Cortex of kidney (tissue), 1 donor: ENCODE data around the gene FBLL1.
"Not testable (repeated sequence)": the region's sequence is repeated elsewhere in the genome, so short reads cannot be mapped to it uniquely, and the experiment has no call there.

ENCODE experiments used
- DNase-seq: peaks from one replicate; lab custom pipeline; 2025; lab: John Stamatoyannopoulos, UW

The FBLL1 gene

DNA sequence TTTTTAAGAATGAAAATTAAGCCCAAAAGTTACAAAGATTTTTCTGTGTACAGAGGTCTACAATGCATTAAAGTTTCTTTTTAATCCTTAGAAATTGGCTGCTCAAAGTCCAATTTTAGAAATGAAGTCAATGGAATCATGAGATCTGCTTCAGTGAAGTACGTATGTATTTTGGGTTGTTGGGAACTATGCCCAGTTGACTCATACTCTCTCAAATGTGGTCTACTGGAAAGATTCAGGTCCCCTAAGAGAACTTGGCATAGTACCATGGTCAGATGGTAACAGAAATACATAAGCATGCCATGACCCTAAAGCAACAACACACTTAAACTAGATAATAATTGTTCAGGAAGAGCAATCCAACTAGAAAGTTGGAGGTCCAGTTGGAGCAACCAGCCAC, 23.0 kb downstream of the FBLL1 start:
- no peak for DNase-seq

DNA sequence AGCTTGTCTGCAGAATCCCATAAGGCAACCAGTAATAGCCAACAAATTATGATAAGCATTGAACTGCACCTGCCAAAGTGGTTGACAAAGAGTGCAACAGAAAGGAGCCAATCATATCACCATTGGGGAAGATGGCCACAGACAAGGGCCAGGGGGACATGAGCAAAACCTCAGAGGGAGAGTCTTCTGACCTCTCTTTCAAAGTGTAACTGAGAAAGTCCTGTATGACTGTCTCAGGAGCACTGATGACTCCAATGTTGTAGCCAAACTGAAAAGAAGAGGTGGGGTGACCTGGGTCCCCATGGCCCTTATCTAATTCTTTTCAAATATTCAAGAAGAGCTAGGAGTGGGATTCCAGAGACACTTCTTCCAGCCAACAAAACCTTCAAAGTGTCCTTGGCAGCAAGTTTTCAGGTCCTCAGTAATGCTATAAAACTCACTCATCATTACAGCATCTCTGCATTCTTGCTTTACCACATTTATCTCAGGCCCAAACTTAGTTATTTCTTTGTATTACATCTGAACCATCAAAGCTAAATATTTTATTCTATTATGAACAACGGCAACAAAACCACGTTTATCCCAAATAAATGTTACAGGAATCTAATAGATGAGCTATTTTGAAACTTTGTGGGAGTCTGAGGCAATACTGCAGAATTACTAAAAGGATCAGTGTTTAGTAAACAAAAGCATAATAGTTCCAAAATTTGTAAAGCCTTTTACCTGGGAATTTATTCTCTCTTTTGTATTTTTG, 24.4 kb downstream of the FBLL1 start:
- DNase-seq = no peak

DNA sequence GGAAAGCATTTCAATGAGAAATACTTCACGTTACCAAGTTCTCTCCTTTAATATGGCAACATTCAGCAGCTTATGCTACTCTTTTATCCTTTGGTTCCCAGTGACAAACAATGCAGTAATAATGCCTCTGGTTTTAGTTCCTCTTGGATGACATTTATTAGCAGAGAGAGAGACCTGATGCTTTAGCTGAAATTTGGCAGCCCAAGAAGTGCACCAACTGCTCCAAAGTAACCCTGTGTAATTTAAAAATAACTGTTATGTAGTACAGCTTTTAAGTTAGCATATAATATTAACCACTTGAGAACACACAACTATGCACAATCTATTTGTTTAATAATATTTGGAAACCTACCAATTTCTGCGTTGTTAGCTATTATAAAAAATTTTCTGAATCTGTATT, 28.3 kb downstream of the FBLL1 start:
- no peak for DNase-seq

DNA sequence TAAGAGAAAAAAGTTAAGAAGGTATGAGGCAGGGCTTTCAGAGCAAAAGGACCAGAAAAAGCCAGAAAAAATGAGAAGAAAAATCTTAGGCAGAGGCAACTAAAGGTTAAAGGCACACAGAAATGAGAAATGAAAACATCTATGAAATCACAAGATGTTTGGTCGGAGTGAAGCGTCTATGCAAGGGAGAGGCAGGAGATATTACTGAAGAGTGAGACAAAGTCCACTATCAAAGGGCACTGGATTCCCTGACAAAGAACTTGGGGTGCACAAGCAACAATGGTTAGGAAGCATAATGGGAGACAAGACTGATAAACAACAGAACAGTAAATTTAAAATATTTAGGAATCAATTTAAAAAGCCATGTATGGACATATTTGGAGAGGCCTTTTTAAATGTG, 33.2 kb downstream of the FBLL1 start:
- DNase-seq = no peak

DNA sequence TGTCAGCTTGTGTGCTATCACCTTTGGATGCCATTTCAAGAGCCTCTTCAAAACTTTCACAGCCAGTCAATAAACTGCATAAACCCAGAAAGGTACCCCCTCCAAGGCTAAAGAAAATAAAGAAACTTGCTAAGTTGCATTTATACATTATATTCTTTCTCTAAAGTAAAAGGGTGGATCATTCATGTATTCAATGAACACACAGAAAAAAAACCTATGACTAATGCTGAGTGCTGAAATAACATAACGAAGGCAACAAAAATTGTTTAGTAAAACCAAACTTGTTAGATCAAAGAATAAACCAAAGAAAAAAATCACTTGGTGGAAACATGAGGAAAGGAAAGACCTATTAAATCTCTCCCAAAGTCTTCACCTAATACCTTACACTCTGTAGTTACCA, 34.9 kb downstream of the FBLL1 start:
- DNase-seq = no peak

DNA sequence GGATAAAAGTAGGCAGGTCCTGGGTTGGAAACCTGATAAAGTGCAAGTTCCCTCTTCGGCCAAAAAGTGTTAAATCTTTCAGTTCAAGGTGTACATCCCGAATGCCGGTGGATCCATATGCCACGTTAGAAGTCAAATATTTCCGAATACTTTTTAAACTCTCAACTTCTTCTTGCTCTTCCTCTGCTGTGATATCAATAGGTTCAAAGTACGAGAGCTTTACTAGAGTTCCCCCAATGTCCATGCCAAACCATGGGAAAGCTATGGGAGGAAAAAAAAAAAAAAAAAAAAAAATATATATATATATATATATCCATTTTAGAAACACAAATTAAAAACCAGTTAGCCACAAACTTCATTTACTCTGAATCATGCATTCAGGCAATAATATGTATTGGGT, 39.6 kb downstream of the FBLL1 start:
- no peak for DNase-seq

DNA sequence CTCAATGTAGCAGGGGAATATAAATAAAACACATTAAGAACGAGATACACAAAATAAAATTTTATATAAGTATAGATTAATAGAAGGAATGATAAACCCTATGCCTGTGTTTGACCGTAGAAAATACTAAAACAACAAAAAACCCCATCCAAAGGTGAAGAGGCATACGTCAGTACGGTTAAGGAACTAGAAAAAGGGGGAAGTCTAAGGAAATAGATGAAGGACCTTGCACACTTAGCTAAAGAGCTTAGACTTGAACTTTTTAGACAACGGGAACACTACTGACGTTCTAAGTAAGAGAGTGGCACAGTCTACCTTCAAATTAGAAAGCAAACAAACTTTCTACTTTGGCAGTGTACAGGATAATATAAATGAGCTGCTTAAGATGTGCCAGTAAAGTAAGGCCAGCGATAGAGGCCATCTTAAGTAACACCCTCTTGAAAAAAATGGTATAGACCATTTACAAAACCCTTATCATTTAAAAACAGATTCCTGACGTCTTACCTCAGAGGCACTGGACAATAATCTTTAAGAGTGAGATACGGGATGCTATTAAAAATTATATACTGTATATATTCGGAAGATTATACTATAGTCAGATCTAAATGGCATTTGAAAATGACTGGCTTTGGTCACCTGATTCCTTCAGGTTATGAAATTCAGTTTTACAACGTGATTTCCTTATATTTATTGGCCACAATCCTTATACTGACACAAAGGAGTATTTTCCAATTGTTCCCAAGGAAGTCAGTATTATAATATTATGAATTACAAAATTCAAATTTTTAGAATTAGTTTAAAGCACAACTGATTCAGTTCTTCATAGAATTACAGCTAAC, 41.6 kb downstream of the FBLL1 start:
- DNase-seq = no peak

DNA sequence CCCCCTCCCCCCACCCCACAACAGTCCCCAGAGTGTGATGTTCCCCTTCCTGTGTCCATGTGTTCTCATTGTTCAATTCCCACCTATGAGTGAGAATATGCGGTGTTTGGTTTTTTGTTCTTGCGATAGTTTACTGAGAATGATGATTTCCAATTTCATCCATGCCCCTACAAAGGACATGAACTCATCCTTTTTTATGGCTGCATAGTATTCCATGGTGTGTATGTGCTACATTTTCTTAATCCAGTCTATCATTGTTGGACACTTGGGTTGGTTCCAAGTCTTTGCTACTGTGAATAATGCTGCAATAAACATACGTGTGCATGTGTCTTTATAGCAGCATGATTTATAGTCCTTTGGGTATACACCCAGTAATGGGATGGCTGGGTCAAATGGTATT, 44.6 kb downstream of the FBLL1 start:
- not testable (repeated sequence) for DNase-seq

DNA sequence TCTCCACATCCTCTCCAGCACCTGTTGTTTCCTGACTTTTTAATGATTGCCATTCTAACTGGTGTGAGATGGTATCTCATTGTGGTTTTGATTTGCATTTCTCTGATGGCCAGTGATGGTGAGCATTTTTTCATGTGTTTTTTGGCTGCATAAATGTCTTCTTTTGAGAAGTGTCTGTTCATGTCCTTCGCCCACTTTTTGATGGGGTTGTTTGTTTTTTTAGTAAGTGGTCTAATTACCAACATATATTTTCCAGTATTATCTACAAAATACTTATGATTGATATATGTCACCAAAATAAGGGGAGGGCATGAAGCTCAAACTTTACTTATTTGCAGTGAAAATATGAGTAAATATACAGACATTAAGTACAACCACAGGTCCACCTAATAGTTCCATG, 45.1 kb downstream of the FBLL1 start:
- DNase-seq = not testable (repeated sequence)

DNA sequence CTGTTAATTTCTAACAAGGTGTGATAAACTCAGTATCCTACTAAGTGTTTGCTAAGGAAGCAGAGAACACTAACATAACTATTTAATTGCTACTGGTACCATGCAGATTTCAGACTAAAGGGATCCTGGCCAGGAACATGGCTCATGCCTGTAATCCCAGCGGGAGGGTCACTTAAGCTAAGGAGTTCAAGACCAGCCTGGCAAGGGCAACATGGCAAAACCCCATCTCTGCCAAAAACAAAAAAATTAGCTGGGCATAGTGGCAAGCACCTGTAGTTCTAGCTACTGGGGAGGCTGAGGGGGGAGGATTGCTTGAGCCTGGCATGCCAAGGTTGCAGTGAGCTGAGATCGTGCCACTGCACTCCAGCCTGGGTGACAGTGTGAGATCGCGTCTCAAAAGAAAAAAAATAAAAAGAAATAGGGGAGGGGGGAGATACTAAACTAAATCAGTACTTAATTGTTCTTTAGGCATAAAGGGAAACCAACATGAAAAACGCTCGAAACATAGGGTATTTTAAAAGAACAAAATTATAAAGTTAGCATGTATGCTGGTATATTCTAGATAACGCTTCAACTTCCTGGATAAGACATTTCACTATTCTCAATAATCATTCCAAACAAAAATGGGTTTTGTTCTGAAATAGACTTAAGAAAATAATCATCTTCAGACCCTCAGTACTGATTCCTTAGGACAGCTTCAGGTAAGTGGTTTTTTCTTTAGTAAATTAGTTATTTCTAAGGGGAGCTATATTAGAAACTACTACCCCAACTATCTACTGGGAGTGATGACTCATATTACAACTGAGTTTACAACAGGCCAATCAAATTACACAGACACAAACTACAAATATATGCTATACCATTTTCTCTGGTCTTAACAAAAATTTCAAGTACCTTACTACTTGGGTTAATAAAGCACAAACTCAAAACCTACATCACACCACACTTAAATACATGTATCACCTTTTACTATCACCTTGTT, 46.6 kb downstream of the FBLL1 start:
- no peak for DNase-seq

DNA sequence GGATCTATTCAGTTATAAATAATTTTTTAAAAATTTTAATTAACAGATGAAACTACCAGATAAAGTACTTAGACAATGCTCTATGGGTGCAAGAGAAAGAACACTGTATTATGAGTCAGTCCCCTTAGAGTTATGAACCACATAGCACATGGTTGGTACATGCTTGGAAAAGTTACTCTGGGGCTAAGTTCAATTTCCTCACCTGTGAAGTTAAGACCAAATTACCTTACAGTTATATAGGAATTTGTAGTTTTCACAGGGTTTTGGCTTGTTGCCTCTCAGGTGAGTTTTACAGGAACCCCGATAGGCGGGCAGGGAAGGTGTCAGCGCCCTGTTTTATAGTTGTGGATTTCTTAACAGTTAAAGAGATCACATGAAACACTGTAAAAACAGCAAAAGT, 48.9 kb downstream of the FBLL1 start:
- DNase-seq = no peak

DNA sequence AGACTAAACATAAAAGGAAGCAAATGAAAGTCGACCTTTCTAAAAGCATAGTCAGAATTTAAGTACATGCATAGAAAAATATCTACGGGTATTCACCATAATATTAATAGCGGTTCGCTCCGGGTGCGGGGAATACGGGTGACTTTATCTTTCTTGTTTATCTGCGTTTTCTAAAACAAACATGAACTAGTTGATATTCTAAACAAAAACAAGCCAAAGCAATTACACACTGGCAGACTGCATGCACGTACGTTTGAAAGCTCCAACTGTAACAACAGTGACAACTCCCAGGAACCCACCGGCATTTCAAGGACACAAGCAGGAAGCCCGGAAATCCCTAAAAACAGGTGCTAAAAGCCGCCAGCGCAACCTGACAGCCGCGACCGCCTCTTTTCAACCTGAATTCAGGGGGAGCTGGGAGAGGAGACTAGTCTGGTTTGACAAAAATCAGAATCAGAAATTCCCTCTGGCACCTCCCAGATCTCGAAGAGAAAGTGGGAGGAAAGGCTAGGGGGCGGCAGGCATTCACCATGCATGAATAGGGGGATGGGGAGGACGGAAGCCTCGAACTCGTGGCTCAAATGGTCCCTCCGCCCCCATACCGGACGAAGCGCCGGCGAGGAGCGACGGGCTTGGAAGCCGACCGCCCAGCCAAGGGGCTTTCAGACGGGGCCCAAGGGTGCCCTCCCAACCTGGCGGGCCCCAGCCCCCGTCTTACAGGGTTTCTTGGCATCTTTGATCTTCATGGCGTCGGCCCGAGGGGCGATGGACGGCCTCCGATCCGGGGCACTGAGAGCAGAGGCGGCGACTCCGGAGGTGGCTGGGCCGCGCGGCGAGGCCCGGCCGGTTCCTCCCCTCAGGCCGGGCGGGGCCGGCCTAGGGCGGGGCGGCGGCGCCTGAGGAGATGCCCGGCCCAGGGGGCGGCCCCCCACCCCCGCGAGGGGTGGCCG, 49.7 kb downstream of the FBLL1 start, which contains the start of gene PANK3:
PANK3 (minus strand) TSS at position 831 of the 950 bp plus-strand sequence; CDS start at position 746, 85 bp downstream.
- DNase-seq = peak; percentile 66

DNA sequence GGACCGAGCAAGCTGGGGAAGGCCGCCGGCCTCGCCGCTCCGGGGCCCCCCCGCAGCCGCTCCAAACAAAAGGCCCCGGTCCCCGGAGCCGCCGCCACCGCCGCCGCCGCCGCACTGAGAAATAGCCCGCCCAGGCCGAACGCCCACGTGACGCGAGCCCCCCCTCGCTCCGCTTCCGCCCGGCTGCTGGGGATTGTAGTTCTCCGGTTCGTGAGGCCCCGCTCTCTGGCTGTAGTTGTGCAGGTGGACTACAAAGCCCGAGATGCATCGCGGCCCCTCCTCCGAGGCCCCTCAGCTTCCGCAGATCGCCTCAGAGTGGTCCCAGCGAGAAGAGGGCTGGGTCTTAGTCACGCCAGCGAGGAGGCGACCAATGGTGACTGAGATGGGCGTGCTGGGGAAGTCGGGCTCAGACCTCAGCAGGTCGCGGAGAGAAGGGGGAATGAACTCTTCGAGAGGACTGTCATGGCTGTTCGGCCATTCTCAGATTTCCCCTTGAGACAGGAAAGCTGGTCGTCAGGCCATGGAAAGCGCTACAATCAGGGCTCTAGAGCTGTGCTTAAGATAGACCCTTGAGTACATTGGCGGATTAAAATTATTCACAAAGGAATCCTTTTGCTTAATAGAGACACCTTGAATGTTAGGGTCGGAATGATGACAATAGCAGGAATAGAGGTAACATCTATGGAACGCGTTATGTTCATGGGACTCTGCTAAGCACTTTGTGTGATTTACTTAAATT, 50.6 kb downstream of the FBLL1 start:
- peak; percentile 88 for DNase-seq

DNA sequence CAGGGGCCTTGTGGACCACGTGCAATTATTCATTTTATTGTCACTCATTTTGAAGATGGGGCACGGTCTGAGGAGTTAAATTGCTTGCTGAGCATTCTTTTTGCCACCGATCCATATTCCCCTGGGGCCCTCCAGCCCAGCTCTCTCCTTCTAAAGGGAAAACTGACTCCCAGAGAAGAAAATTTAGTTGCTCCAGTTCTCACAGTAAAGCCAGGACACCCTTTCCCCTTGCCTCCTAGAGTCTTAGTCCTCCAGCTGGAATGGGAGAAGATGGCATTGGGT, 51.1 kb downstream of the FBLL1 start:
- DNase-seq = no peak
